GM19372 (cell line): ENCODE measurements around the gene RGS7BP.

Experiments used
- ATAC-seq: cut with Tn5 transposase; IDR thresholded peaks from one replicate; pipeline ENCODE4 v1.9.1; 2021; ENCODE audit warnings: mild to moderate bottlenecking, low read depth, moderate library complexity; ENCODE audit not compliant: unreplicated experiment

Gene RGS7BP

GRCh38 chr5:64625678-64626077, 119.9 kb downstream of the RGS7BP start:
- no peak for ATAC-seq

- ATAC-seq, result no peak
These were observed 123.1 kb downstream of the RGS7BP start for GRCh38 chr5:64628901-64629300.

GRCh38 chr5:64629841-64630240, 124.0 kb downstream of the RGS7BP start:
- no peak for ATAC-seq

- no peak for ATAC-seq
These were observed 126.4 kb downstream of the RGS7BP start for GRCh38 chr5:64632251-64632650.

DNA sequence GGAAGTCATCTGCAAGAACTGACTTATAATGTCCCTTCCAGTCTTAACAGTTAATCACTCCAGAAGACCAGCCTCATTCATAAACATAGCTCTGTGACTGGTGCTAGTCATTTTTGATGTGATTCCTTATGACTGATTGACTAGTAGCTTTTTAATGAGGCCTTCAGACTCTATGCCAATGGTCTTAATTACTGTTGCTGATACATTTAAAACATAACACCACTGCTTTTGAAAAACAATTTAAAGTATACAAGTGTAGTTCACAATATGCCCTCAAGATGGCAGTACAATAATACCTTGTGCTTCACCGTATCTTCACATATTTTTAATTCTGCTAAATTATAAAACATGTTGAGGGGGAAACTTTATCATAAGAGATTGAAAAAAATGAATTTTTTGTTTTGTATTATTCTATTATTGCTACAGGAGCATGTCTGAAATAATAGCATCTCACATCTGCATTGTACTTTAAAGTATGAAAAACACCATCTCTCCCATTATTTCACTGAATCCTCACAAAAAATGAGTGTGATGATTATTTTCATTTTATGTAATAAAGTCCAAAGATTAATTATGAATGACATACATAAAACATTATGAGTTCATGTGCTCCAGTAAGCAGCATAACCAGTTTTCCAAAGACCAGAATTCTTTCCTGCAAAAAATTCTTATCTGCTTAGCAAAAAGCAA, 129.3 kb downstream of the RGS7BP start:
- no peak for ATAC-seq

DNA sequence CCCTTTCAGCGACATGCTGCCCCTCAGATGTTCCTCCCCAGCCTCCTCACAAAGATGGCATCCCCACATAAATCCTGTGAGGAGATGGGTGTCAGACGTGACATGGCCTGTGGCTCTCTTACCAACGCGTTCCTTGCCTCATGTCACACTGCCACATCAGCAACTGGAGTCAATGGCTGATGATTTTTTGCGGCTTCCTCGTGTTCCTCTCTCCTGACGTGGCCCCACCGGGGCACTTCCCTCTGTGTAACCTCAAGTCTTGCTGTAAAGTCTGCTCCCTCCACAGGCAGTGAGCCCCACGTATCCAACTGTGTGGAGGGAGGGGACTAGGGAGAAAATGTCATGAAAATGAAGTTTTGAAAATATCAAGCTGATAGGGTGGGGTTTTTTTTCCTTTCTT, 131.3 kb downstream of the RGS7BP start:
- ATAC-seq, result no peak

DNA sequence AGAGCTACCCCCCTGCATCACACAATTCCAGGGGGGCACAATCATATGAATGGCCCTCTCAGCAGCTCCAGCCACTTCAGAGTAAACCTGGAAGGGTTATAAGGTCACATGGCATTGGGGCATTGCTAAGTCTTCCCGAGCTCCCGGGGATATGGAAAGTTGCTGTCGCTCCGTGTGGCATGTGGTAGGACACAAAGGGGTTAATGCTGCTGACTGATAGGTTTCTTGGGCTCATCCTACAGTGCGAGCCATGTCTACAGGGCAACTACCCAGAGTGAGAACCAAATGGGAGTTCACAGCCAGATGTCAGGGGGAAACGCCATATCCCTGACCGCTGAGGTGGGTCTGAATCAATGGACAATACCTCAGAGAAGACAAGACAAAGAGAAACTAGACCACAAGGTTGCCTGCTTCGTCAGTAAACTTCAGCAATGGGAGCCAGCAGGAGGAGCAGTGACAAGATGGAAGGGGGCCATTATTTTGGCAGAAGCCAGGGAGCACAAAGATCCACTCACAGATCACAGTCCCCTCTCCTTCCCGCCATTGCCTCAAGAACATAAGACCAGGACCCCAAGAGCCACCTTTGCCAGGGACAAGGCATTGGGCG, 132.1 kb downstream of the RGS7BP start:
- ATAC-seq, result no peak

- ATAC-seq, result no peak
These were observed 139.0 kb downstream of the RGS7BP start for GRCh38 chr5:64644831-64645230.

- ATAC-seq, result no peak
These were observed 140.4 kb downstream of the RGS7BP start for GRCh38 chr5:64646169-64646568.

- ATAC-seq, result no peak
These were observed 143.7 kb downstream of the RGS7BP start for GRCh38 chr5:64649512-64649911.

GRCh38 chr5:64653766-64654560, 148.1 kb downstream of the RGS7BP start:
- no peak for ATAC-seq

GRCh38 chr5:64654561-64654938, 148.7 kb downstream of the RGS7BP start:
- ATAC-seq, result no peak

- ATAC-seq, result no peak
These were observed 149.8 kb downstream of the RGS7BP start for GRCh38 chr5:64655596-64655995.

DNA sequence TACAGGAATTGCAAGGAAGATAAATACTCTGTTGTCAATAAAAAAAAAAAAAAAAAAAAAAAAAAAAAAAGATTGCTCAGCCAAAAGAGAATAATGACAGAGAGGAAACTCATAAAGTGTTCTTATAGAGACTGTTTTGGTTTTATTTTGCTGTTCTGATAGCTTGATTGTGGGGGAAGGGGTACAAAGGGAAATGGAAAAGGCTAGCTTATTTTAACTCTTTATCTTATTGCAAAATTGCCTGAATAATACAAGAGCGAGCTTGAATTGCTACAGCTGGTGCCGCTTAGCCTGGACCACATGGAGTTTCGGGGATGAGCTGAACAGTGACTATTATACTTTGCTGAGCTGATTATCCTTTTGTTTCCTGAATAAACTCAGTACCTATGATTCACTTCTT, 153.5 kb downstream of the RGS7BP start:
- no peak for ATAC-seq
